Measurements from ENCODE around the gene FSD1L.
A peak's percentile ranks its signal among the peaks of the same experiment; 100 is the strongest.

FSD1L gene

DNA sequence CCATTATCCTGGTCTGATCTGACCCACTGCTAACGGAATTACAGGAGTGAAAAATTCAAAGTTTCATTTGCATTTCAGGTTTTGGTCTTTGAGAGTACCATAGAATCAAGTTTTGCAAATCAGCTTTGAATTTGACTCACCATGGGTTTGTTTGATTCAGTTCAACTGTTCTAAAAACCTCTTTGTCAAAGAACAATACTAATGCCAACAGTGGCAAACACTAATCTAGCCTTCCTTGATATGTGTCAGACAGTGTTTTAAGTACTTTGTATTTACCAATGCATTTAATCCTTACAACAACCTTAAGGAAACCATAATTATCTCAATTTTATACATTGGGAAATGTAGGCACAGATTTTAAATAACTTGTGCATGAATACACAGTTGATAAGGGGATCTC, 10.1 kb upstream of the FSD1L start:
- Histone ChIP-seq H3K36me3 (ENCODE audit: control insufficient read depth in 2 of 2, insufficient read depth in 2 of 2, low read length in 2 of 2) (no peaks in the 10 kb centered on the region), H3K9me3 (ENCODE audit: control insufficient read depth in 2 of 2, low read length in 2 of 2) (no peaks in the 10 kb centered on the region), H3K4me1 (ENCODE audit: control insufficient read depth, insufficient read depth, low read length) (peaks cover 7% of the 10 kb centered on the region), H3K27ac (ENCODE audit: low read length) (no peak overlapping the region), H3K4me3 (ENCODE audit: low read length in 2 of 2) (no peak overlapping the region), H3K27me3 (ENCODE audit: control insufficient read depth in 1 of 2, insufficient read depth in 2 of 2, low read length in 2 of 2) (no peaks in the 10 kb centered on the region), H3K9ac (ENCODE audit: low read length in 2 of 2) (no peak overlapping the region)

DNA sequence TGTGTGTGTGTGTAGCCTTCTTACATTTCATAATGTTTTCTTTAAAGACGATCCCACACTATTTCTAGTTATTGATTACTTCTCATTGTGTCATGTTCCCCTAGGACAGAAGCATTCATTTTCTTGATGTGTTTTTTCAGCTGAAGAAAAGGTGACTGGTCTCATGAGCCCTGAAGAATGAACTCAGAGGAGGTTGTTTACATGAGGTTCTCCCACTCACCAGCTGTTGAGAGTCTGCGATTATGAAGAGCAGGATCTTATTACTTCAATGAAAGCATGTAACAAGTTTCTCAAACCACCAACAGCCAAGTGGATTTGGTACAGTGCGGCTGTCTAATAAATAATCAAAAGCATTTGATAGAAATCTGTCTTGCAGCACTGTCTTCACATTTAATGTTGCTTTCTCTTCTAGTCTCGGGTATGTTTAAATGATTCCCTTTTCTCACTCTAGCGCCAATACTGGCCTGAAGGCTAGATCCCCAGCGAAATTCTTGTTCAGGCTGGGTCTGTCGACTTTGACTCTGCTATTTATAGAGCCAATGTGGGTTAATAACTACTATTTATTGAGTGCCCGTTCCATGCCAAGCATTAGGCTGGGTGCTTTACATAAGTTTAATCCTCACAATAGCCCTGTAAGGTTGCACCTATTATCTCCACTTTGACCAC, 9.6 kb upstream of the FSD1L start:
- no peaks in the 10 kb centered on the region for H3K9me3 ChIP-seq (ENCODE audit: control insufficient read depth in 2 of 2, low read length in 2 of 2)
- peaks cover 7% of the 10 kb centered on the region for H3K4me1 ChIP-seq (ENCODE audit: control insufficient read depth, insufficient read depth, low read length)
- H3K9ac ChIP-seq (ENCODE audit: low read length in 2 of 2) = no peak overlapping the region
- no peaks in the 10 kb centered on the region for H3K36me3 ChIP-seq (ENCODE audit: control insufficient read depth in 2 of 2, insufficient read depth in 2 of 2, low read length in 2 of 2)
- no peaks in the 10 kb centered on the region for H3K27me3 ChIP-seq (ENCODE audit: control insufficient read depth in 1 of 2, insufficient read depth in 2 of 2, low read length in 2 of 2)
- no peak overlapping the region for H3K27ac ChIP-seq (ENCODE audit: low read length)
- H3K4me3 ChIP-seq (ENCODE audit: low read length in 2 of 2) = peak overlapping the region in 1 of 2 donors; percentile 10

DNA sequence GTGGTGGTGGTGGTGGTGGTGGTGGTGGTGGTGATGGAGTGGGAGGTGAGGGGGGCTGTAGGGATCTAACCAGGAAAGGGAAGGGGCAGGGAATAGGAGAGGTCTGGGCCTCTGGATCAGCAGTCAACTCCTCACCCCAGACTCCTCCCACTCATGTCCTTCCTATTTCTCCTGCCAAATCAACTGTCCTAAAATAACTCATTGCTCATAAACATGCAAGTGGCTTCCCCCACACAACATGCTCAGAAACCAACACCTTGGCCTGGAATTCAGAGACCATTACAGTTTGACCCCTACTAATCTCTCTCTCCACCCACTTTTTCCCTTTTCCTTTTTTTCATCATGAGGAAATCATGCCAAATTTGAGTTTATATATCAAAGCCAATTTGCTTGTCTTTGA, 8.4 kb upstream of the FSD1L start:
- Histone ChIP-seq H3K27me3 (ENCODE audit: control insufficient read depth in 1 of 2, insufficient read depth in 2 of 2, low read length in 2 of 2) (no peaks in the 10 kb centered on the region), H3K36me3 (ENCODE audit: control insufficient read depth in 2 of 2, insufficient read depth in 2 of 2, low read length in 2 of 2) (no peaks in the 10 kb centered on the region), H3K4me3 (ENCODE audit: low read length in 2 of 2) (no peak overlapping the region), H3K4me1 (ENCODE audit: control insufficient read depth, insufficient read depth, low read length) (peaks cover 7% of the 10 kb centered on the region), H3K27ac (ENCODE audit: low read length) (no peak overlapping the region), H3K9me3 (ENCODE audit: control insufficient read depth in 2 of 2, low read length in 2 of 2) (no peaks in the 10 kb centered on the region), H3K9ac (ENCODE audit: low read length in 2 of 2) (no peak overlapping the region)

DNA sequence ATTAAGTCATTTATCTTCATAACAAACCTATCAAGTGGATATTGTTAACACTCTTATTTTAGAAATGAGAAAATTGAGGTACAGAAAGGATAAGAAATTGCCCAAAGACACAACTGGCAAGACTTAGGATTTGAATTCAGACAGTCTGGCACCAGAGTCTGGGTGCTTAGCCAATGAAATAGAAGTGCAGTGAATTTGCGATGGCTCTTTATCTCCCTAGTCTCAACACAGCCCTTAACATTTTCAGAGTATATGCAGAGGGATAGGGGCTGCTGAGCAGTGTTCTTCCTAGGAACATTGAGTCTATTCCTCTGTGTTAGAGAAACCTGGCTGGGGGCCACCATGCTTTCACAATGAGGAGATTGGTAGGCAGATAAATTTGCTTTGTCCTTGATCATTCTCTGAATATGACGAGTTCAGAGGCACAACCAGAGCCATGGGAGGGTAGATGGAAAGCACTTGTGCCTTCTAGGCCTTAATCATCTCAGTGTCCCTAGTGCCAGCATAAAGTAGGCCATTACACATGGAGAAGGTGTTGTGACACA, 6.1 kb upstream of the FSD1L start:
- Histone ChIP-seq H3K4me3 (ENCODE audit: low read length in 2 of 2) (no peak overlapping the region), H3K9ac (ENCODE audit: low read length in 2 of 2) (no peak overlapping the region), H3K9me3 (ENCODE audit: control insufficient read depth in 2 of 2, low read length in 2 of 2) (no peaks in the 10 kb centered on the region), H3K36me3 (ENCODE audit: control insufficient read depth in 2 of 2, insufficient read depth in 2 of 2, low read length in 2 of 2) (no peaks in the 10 kb centered on the region), H3K4me1 (ENCODE audit: control insufficient read depth, insufficient read depth, low read length) (peaks cover 13% of the 10 kb centered on the region), H3K27me3 (ENCODE audit: control insufficient read depth in 1 of 2, insufficient read depth in 2 of 2, low read length in 2 of 2) (no peaks in the 10 kb centered on the region), H3K27ac (ENCODE audit: low read length) (no peak overlapping the region)

DNA sequence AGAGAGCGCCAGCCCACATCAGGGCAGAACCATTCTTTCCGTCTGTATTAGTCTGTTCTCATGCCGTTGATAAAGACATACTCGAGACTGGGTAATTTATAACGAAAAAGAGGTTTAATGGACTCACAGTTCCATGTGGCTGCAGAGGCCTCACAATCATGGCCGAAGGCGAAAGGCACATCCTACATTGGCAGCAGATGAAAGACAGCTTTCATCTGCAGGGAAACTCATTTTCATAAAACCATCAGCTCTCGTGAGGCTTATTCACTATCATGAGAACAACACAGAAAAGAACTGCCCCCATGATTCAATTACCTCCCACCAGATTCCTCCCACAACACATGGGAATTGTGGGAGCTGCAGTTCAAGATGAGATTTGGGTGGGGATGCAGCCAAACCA, 4.7 kb upstream of the FSD1L start:
- Histone ChIP-seq H3K27ac (ENCODE audit: low read length) (no peak overlapping the region), H3K4me1 (ENCODE audit: control insufficient read depth, insufficient read depth, low read length) (peaks cover 21% of the 10 kb centered on the region), H3K36me3 (ENCODE audit: control insufficient read depth in 2 of 2, insufficient read depth in 2 of 2, low read length in 2 of 2) (no peaks in the 10 kb centered on the region), H3K27me3 (ENCODE audit: control insufficient read depth in 1 of 2, insufficient read depth in 2 of 2, low read length in 2 of 2) (no peaks in the 10 kb centered on the region), H3K9ac (ENCODE audit: low read length in 2 of 2) (no peak overlapping the region), H3K4me3 (ENCODE audit: low read length in 2 of 2) (no peak overlapping the region), H3K9me3 (ENCODE audit: control insufficient read depth in 2 of 2, low read length in 2 of 2) (no peaks in the 10 kb centered on the region)

DNA sequence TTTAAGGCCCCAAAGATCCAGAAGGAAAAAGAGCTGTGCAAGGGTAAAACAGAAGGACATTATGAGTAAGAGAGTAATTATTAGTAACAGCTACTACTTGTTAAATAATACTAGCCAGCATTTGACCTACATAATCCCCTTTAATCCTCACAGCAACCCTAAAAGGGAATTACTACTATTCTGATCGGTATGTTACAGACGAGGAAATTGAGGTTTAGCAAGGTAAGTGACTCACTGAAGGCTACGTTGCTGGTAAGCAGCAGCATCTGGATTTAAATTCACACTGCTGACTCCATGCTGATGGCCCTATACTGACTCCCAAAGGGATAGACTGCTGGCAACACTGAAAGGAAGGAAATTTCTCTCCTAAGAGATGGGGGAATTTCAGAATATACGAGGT, 3.7 kb upstream of the FSD1L start:
- Histone ChIP-seq H3K27ac (ENCODE audit: low read length) (no peak overlapping the region), H3K9me3 (ENCODE audit: control insufficient read depth in 2 of 2, low read length in 2 of 2) (no peaks in the 10 kb centered on the region), H3K4me3 (ENCODE audit: low read length in 2 of 2) (no peak overlapping the region), H3K27me3 (ENCODE audit: control insufficient read depth in 1 of 2, insufficient read depth in 2 of 2, low read length in 2 of 2) (no peaks in the 10 kb centered on the region), H3K4me1 (ENCODE audit: control insufficient read depth, insufficient read depth, low read length) (peaks cover 24% of the 10 kb centered on the region), H3K36me3 (ENCODE audit: control insufficient read depth in 2 of 2, insufficient read depth in 2 of 2, low read length in 2 of 2) (no peaks in the 10 kb centered on the region), H3K9ac (ENCODE audit: low read length in 2 of 2) (no peak overlapping the region)

DNA sequence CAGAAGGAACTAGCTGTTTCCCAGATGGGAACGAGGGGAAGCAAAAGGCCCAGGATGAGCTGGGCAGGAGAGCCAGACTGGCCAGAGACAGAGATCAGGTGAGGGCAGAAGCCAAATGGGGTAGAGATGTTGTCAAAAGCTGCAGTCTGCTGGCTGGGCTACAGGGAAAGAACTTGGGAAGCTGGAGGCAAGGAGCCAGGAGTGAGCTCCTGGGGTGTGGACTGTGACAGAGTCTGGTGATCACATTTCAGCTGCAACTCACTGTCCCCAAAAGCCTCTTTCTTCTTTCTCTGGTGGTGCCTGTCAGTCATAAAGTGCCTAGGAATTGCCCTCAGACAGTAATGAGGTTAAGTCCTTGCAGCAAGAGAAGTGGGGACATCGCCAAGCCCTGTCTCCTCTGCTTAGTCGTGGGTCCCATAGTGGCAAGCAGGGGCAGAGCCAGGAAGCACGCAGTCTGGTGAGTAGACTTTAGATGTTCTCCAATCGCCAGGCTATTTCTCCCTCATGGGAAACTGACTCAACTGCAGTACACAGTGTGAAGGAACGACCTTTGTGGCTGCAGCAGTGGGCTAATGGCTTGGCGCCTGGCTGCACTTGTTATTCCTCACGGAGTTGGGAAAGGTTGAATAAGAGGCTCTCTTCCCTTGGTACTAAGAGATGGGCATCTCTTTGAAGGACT, 2.5 kb upstream of the FSD1L start:
- Histone ChIP-seq H3K9ac (ENCODE audit: low read length in 2 of 2) (no peak overlapping the region), H3K36me3 (ENCODE audit: control insufficient read depth in 2 of 2, insufficient read depth in 2 of 2, low read length in 2 of 2) (no peaks in the 10 kb centered on the region), H3K27ac (ENCODE audit: low read length) (no peak overlapping the region), H3K4me3 (ENCODE audit: low read length in 2 of 2) (no peak overlapping the region), H3K9me3 (ENCODE audit: control insufficient read depth in 2 of 2, low read length in 2 of 2) (no peaks in the 10 kb centered on the region), H3K27me3 (ENCODE audit: control insufficient read depth in 1 of 2, insufficient read depth in 2 of 2, low read length in 2 of 2) (no peaks in the 10 kb centered on the region), H3K4me1 (ENCODE audit: control insufficient read depth, insufficient read depth, low read length) (peaks cover 21% of the 10 kb centered on the region)

DNA sequence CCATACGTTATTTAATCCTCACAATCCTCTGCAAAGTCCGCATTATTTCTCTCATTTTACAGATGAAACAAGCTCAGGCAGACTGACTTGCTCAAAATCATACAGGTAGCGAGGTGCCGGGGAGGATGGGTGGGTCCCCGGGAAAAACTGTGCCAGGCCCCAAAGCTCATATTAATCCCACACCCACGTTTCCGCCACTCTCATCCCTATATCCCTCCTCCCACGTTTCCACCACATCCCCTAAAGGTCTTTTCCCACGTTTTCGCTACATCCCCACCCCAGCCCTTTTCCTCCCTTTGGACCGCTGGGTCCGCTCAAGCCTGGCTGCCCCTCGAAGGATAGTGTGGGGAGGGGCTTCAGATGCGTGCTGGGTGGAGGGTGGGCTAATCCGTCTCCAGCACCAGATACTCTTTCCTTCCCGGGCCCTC, 434 bp upstream of the FSD1L start:
- Histone ChIP-seq H3K4me1 (ENCODE audit: control insufficient read depth, insufficient read depth, low read length) (peaks cover 20% of the 10 kb centered on the region), H3K9me3 (ENCODE audit: control insufficient read depth in 2 of 2, low read length in 2 of 2) (no peaks in the 10 kb centered on the region), H3K36me3 (ENCODE audit: control insufficient read depth in 2 of 2, insufficient read depth in 2 of 2, low read length in 2 of 2) (no peaks in the 10 kb centered on the region), H3K4me3 (ENCODE audit: low read length in 2 of 2) (peak overlapping the region; percentile 93 to 96), H3K9ac (ENCODE audit: low read length in 2 of 2) (peak overlapping the region; percentile 68 to 73), H3K27ac (ENCODE audit: low read length) (peak overlapping the region; percentile 53), H3K27me3 (ENCODE audit: control insufficient read depth in 1 of 2, insufficient read depth in 2 of 2, low read length in 2 of 2) (no peaks in the 10 kb centered on the region)

DNA sequence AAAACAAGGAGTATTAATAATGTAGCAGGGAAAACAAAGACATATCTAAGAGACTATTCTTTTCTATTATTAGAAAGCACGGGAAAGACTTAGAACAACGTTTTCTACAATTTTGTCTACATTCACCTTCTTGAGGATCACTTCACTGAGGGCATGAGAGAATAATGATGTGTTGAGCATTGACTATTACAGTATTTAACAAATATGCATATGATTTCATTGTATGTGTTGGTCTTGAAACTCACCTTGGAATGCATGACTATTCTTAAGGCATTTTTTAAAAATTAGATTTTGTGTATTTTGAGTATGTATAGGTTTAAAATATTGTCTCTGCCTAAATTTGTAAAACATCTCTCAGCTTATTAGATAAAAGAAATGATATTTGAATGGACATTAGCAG, 1.2 kb downstream of the FSD1L start:
- H3K9ac ChIP-seq (ENCODE audit: low read length in 2 of 2) = peak overlapping the region in 1 of 2 donors; percentile 82
- H3K4me1 ChIP-seq (ENCODE audit: control insufficient read depth, insufficient read depth, low read length) = peaks cover 20% of the 10 kb centered on the region
- H3K27ac ChIP-seq (ENCODE audit: low read length) = no peak overlapping the region
- no peaks in the 10 kb centered on the region for H3K27me3 ChIP-seq (ENCODE audit: control insufficient read depth in 1 of 2, insufficient read depth in 2 of 2, low read length in 2 of 2)
- H3K9me3 ChIP-seq (ENCODE audit: control insufficient read depth in 2 of 2, low read length in 2 of 2) = no peaks in the 10 kb centered on the region
- H3K36me3 ChIP-seq (ENCODE audit: control insufficient read depth in 2 of 2, insufficient read depth in 2 of 2, low read length in 2 of 2) = no peaks in the 10 kb centered on the region
- H3K4me3 ChIP-seq (ENCODE audit: low read length in 2 of 2) = peak overlapping the region; percentile 93 to 96

DNA sequence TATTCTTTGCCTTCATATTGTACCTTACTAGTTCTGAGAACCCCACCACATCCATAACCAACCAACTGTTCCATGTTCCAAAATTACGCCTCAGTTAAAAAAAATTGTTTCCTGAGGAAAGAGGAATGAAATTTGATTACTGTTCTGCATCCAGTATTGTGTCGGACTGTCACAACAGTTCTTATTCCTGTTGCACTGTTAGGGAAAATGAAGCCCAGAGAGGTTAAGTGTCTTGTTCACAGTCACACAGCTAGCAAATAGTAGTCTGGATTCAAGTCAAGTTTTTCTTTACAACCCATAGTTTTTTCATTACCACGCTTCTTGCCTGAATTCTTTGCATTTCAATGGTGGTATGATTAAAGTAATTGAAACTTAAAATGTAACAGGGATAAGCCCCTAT, 4.4 kb downstream of the FSD1L start:
- peaks cover 14% of the 10 kb centered on the region for H3K4me1 ChIP-seq (ENCODE audit: control insufficient read depth, insufficient read depth, low read length)
- H3K9ac ChIP-seq (ENCODE audit: low read length in 2 of 2) = no peak overlapping the region
- no peaks in the 10 kb centered on the region for H3K27me3 ChIP-seq (ENCODE audit: control insufficient read depth in 1 of 2, insufficient read depth in 2 of 2, low read length in 2 of 2)
- H3K36me3 ChIP-seq (ENCODE audit: control insufficient read depth in 2 of 2, insufficient read depth in 2 of 2, low read length in 2 of 2) = no peaks in the 10 kb centered on the region
- H3K27ac ChIP-seq (ENCODE audit: low read length) = no peak overlapping the region
- no peak overlapping the region for H3K4me3 ChIP-seq (ENCODE audit: low read length in 2 of 2)
- H3K9me3 ChIP-seq (ENCODE audit: control insufficient read depth in 2 of 2, low read length in 2 of 2) = no peaks in the 10 kb centered on the region

Measured in stomach smooth muscle (tissue), 2 donors.